Left renal pelvis (tissue), 4 donors: ENCODE data around the gene GTF3C2. TPM values are rescaled to one million over a fixed set of nuclear protein-coding genes. Genes with fewer than 3 reads are reported as not detected.
"Not testable (repeated sequence)": the region's sequence is repeated elsewhere in the genome, so short reads cannot be mapped to it uniquely, and the experiment has no call there.

Experiments used
- DNase-seq, 4 donors: peaks; one replicate each; pipeline ENCODE4 v3.0.0-alpha.2; 2013; ENCODE audit warnings: low read depth in 4 of 4, low spot score in 3 of 4
- polyA plus RNA-seq, 4 donors: library from polyadenylated mRNA; unstranded; fragments of 120-200 nt; gene quantifications; one replicate each; pipeline ENCODE4 v1.2.1, GENCODE V29; 2013; ENCODE audit not compliant: insufficient read length in 4 of 4

GTF3C2 gene
- polyA plus RNA-seq, 4 donors, result 50.5 to 77.6 (median 70.3) TPM

GRCh38 chr2:27303093-27304025 lies 53.2 kb downstream of the GTF3C2 start:
- no peak for DNase-seq

DNA sequence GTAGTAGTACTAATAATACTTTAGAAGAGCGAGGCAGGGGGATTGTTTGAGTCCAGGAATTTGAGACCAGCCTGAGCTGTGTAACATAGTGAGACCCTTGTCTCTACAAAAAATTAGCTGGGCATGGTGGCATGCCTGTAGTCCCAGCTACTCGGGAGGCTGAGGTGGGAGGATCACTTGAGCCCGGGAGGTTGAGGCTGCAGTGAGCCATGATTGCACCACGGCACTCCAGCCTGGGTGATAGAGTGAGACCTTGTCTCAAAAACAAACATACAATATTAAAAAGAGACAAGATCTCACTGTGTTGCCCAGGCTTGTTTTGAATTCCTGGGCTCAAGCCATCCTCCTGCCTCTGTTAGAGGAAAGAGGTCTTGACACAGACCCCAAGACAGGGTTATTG lies 56.0 kb downstream of the GTF3C2 start:
- not testable (repeated sequence) for DNase-seq

- no peak for DNase-seq
These were observed 58.0 kb downstream of the GTF3C2 start for GRCh38 chr2:27298391-27299080.

DNA sequence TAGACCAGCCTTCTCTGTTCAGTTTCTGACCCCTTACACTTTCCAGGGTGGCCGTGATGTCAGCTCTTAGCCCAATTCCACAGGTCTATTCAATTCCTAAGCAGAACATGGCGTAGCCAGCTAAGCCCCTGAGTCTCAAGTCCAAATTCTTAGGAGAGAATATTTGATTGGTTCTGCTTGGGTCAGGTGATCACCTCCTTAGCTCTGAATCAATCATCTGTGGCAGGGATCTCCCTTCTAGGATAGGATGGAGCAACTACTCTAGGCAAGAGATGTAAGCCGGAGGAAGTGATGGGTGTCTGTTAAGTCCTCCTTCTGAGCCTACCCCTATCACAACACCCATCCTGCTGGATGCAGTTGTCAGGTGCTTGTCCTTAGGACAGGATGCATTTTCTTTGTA lies 59.4 kb downstream of the GTF3C2 start:
- DNase-seq, result no peak

DNA sequence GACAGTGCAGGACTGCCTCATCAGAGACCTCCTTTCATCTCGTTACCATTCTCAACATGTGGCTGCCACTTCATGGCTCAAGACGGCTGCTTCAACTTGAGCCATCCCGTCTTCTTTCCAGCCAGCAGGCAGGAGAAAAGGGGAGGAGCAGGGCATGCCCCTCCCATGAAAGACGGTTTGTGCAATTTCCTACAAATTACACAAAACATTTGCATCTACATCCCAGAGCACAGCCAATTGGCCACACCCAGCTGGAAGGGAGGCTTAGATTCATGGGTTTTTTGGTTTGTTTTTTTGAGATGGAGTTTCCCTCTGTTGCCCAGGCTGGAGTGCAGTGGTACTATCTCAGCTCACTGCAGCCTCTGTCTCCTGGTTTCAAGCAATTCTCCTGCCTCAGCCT lies 60.1 kb downstream of the GTF3C2 start:
- no peak for DNase-seq

- DNase-seq, result no peak
These were observed 61.6 kb downstream of the GTF3C2 start for GRCh38 chr2:27294928-27295327.

DNA sequence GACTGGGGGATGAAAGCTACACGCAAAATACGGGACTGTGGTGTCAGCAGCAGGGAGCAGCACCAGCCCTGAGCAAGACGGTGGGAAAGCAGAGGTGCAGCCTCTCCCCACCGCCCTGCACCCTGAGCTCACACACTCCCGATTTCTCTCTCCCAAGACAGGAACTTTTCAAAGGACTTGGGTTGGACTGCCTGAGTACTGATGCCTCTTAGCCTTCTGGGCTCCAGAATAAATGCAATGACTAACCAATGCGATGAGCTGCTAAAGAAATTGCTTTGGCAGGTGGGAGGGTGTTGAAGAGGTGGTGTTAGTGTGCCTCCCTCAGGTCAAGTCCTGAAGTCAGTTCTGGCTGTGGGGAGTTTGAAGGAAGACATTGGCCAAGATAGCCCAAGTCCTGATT lies 64.7 kb downstream of the GTF3C2 start:
- DNase-seq, result no peak

- no peak for DNase-seq
These were observed 66.0 kb downstream of the GTF3C2 start for GRCh38 chr2:27290549-27290948.

DNA sequence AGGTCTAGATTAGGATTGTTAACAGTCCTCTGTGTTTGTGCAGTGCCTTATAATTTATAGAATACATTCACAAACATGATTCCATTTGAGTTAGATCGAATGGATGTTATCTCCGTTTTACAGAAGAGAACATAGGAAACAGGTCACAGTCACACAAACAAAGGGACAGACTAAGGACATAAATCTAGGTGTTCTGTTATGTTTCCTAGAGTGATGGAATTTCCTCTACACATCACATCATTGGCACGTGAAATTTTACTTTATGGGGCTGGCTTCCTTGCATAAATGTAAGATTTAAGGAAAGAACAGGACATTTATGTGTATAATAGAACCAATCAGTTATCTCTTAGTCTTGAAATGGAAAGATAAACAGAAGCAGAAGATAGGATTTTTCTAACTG lies 68.0 kb downstream of the GTF3C2 start:
- DNase-seq, result no peak

DNA sequence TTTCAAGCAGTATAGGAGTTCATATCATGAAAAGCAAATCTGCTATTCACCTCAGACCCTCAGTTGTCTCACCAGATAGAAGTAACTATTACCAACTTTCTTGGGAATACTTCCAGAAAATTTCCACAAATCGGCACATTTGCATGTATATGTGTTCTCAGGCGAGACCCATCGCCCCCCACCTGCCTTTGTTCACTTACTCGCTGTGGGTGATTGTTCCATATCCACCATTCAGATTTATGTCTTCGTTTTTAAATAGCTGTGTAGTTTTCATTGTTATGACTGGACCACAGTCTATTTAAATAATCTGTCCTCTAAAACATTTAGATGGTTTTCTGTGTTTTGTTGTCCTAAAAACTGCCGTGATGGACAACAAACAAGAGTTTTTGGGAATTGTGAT lies 71.1 kb downstream of the GTF3C2 start:
- DNase-seq, result no peak

- DNase-seq, result no peak
These were observed 71.6 kb downstream of the GTF3C2 start for GRCh38 chr2:27284996-27285395.

DNA sequence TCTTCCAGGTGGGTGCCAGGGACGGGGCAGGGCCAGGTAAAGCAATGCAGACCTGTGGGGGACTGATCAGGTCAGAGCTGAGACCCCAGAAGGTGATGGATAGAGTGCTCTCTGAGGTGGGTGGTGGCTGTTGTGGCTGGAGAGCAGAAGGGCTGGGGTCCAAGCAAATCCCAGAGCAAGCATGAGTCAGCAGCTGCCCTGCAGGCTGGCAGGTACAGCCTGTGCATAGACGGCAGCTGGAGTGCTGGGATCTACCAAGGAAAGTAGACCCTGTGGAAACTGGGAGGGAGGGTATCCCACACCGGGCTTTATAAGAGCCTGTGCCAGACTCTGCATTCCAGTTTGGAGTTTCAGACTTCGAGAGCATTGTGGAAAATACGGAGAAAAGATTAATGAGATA lies 73.7 kb downstream of the GTF3C2 start:
- no peak for DNase-seq

DNA sequence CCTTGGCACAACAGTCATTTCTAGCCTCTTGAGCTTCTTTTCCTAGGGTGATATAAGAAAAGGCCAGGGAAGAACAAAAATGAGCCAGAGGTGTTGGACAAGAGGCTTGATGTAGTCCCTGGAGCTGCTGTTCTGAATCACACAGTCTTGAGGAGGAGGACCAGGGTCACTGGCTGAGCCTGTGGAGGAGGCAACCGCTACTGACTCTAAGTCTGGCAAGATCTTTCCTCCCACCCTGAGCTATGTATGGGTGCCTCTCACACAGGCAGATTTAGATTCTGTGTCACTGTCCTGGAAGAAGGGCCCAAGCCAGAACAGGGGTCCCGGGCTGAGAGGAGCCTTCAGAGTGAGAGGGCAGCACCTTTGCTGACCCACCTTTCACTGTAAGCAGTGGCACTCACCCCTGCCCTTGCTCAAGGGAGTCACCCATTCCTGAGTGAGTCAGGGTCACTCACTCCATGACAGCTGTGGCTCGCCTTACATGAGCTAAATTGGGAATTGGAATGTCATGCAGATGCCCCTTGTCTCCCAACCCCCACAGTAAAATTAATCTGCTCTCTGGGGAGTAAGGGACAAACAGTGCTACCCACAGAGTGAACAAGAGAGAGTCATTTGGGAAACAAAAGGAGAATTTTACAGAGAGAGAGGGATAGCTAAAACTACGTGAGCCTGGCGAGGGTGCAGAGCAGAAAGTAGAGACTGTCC lies 74.6 kb downstream of the GTF3C2 start, which contains the start of gene TRIM54:
TSS of gene TRIM54 (plus strand) at position 575 of the 705 bp plus-strand sequence. CDS start 303 bp downstream, outside the sequence.
- DNase-seq, result no peak

- DNase-seq, result no peak
These were observed 75.1 kb downstream of the GTF3C2 start for GRCh38 chr2:27281442-27281841.

GRCh38 chr2:27280826-27281225 lies 75.7 kb downstream of the GTF3C2 start:
- no peak for DNase-seq

GRCh38 chr2:27278010-27278409 lies 78.6 kb downstream of the GTF3C2 start:
- no peak for DNase-seq

Other genes with a start within 250 kb of the GTF3C2 start
- gene CGREF1, start 237.6 kb downstream of the GTF3C2 start, polyA plus RNA-seq, result 10 to 100 TPM in 1 of 4 donors, 1 to 10 TPM in 3; 4.4 to 10.5 (median 5.8) TPM
- gene ABHD1, start 232.9 kb downstream of the GTF3C2 start, polyA plus RNA-seq, result 1 to 10 TPM in 2 of 4 donors, under 1 TPM in 2; 0.46 to 1.5 (median 0.95) TPM
- gene PREB, start 222.1 kb downstream of the GTF3C2 start, polyA plus RNA-seq, result 10 to 100 TPM; 44.2 to 58.7 (median 47.3) TPM
- gene PRR30, start 217.4 kb downstream of the GTF3C2 start, polyA plus RNA-seq, result not detected
- gene TCF23, start 207.8 kb downstream of the GTF3C2 start, polyA plus RNA-seq, result 1 to 10 TPM in 1 of 4 donors, under 1 TPM in 3; 0.59 to 3.2 (median 0.75) TPM
- 100 to 1,000 TPM; 142 to 162 (median 153) TPM for gene ATRAID, start 144.7 kb downstream of the GTF3C2 start, polyA plus RNA-seq
- gene SLC5A6, start 144.5 kb downstream of the GTF3C2 start, polyA plus RNA-seq, result 10 to 100 TPM; 19.9 to 48.4 (median 35.2) TPM
- 10 to 100 TPM; 33.7 to 61.4 (median 43.1) TPM for gene CAD, start 139.4 kb downstream of the GTF3C2 start, polyA plus RNA-seq
- gene SLC30A3, start 93.7 kb downstream of the GTF3C2 start, polyA plus RNA-seq, result 1 to 10 TPM in 3 of 4 donors, under 1 TPM in 1; 0.98 to 8.7 (median 5.3) TPM
- gene DNAJC5G, start 81.3 kb downstream of the GTF3C2 start, polyA plus RNA-seq, result 1 to 10 TPM in 1 of 4 donors, under 1 TPM in 3; 0.18 to 1.7 (median 0.46) TPM
- gene TRIM54, start 74.3 kb downstream of the GTF3C2 start, polyA plus RNA-seq, result 1 to 10 TPM in 3 of 4 donors, under 1 TPM in 1; 0.07 to 6.4 (median 3.9) TPM
- gene UCN, start 48.3 kb downstream of the GTF3C2 start, polyA plus RNA-seq, result 1 to 10 TPM in 2 of 4 donors, under 1 TPM in 2; 0.53 to 1.3 (median 0.88) TPM
- gene MPV17, start 33.7 kb downstream of the GTF3C2 start, polyA plus RNA-seq, result 10 to 100 TPM; 72.0 to 89.4 (median 81.4) TPM
- gene EIF2B4, start 13.6 kb upstream of the GTF3C2 start, polyA plus RNA-seq, result 10 to 100 TPM; 37.5 to 59.3 (median 48.2) TPM
- gene SNX17, start 13.9 kb upstream of the GTF3C2 start, polyA plus RNA-seq, result 100 to 1,000 TPM in 3 of 4 donors, 10 to 100 TPM in 1; 92.7 to 112 (median 102) TPM
- gene ZNF513, start 24.0 kb upstream of the GTF3C2 start, polyA plus RNA-seq, result 10 to 100 TPM; 13.3 to 22.4 (median 15.2) TPM
- gene PPM1G, start 52.8 kb upstream of the GTF3C2 start, polyA plus RNA-seq, result 10 to 100 TPM; 68.7 to 96.4 (median 94.3) TPM
- 100 to 1,000 TPM; 123 to 164 (median 134) TPM for gene NRBP1, start 71.9 kb upstream of the GTF3C2 start, polyA plus RNA-seq
- gene KRTCAP3, start 85.6 kb upstream of the GTF3C2 start, polyA plus RNA-seq, result 1 to 10 TPM; 2.7 to 8.3 (median 6.5) TPM
- gene IFT172, start 133.0 kb upstream of the GTF3C2 start, polyA plus RNA-seq, result 10 to 100 TPM; 32.9 to 61.0 (median 45.3) TPM
- gene FNDC4, start 138.4 kb upstream of the GTF3C2 start, polyA plus RNA-seq, result 10 to 100 TPM in 1 of 4 donors, 1 to 10 TPM in 3; 7.0 to 11.5 (median 8.1) TPM
- under 1 TPM in 3 of 4 donors, not detected in 1; 0.14 to 0.18 (median 0.16) TPM for gene GCKR, start 140.1 kb upstream of the GTF3C2 start, polyA plus RNA-seq
- 10 to 100 TPM; 63.2 to 85.5 (median 76.7) TPM for gene ZNF512, start 226.3 kb upstream of the GTF3C2 start, polyA plus RNA-seq